Fibroblast of lung (primary cell): Measurements from ENCODE around the gene LPCAT3.

ENCODE experiments used
- EZH2 ChIP-seq: IDR thresholded peaks from 2 replicates; pipeline ENCODE4 v1.5.1; 2012; ENCODE audit warnings: low read length, control low read depth, mild to moderate bottlenecking; ENCODE audit errors: missing control alignments
- TF ChIP-seq, protein P1 (sequence below), 2 donors: IDR thresholded peaks in 1 of 2; conservative IDR thresholded peaks in 1 of 2; 1 replicate in 1 of 2; 2 replicates in 1 of 2; pipeline ENCODE4 v1.5.1; 2011 to 2012; ENCODE audit warnings: low read length in 2 of 2, control low read depth in 1 of 2, inconsistent platforms in 1 of 2, low read depth in 1 of 2, mild to moderate bottlenecking in 1 of 2

DNA sequence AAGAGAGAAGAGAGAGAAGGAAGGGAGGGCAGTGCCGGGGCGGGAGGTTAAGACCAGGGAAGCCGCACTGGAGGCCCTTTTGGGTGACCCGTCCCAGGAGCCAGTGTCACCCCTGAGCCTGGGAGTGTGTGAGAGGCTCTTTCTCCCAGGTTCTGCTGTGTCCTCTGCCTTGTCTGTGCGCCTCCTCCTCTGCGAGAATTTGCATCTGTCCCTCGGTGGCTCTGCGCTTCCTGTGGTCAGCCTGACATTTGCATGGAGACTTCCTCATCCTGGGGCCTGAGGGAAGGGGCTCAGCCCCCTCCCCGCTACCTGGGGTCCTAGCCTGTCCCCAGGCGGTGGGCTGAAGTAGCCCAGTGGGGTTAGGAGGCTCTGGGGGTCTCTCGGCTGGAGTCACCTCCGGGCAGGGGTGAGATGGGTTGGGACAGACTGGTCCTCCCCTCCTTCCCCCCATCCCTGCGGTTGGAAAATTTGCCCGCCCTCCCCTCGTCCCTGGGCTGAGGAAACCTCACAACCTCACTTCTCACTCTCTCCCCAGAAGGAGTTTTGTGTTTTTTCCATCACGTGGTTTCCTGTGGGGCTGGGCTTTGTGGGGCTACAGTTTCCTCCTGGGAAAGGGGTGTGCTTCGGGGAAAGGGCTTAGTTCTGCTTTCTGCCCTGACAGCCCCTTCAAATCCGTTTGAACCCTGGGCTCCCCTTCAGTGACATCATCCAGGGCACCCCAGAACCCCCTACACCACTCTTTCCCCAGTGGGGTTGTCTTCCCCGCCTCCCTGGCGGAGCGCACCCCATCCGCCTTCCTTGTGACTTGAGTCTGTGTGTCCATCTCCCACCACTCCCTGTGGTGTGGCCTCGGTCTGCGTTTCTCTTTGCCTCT is 64.6 kb downstream of the LPCAT3 start:
- TF ChIP-seq EZH2: no peak
- TF ChIP-seq, protein P1, sequence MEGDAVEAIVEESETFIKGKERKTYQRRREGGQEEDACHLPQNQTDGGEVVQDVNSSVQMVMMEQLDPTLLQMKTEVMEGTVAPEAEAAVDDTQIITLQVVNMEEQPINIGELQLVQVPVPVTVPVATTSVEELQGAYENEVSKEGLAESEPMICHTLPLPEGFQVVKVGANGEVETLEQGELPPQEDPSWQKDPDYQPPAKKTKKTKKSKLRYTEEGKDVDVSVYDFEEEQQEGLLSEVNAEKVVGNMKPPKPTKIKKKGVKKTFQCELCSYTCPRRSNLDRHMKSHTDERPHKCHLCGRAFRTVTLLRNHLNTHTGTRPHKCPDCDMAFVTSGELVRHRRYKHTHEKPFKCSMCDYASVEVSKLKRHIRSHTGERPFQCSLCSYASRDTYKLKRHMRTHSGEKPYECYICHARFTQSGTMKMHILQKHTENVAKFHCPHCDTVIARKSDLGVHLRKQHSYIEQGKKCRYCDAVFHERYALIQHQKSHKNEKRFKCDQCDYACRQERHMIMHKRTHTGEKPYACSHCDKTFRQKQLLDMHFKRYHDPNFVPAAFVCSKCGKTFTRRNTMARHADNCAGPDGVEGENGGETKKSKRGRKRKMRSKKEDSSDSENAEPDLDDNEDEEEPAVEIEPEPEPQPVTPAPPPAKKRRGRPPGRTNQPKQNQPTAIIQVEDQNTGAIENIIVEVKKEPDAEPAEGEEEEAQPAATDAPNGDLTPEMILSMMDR (conservative IDR thresholded peaks at IDR 0.05 in 1 of 2, IDR thresholded peaks at IDR 0.05 in 1 of 2; ENCODE audit: low read depth in 1 of 2, low read length in 2 of 2): no peak
